H9 (cell line): ENCODE data around the gene GRIA1. TPM values are rescaled to one million over a fixed set of nuclear protein-coding genes. Genes with fewer than 3 reads are reported as not detected.

Source experiments
- DNase-seq: peaks from one replicate; pipeline ENCODE4 v3.0.0-alpha.2; 2017
- H2AFZ ChIP-seq: one replicate; pipeline ENCODE4 v1.6.1; 2013; ENCODE audit warnings: mild to moderate bottlenecking, low read length, control low read depth, moderate library complexity
- H2AK5ac ChIP-seq: 2 replicates; pipeline ENCODE4 v1.6.1; 2013; ENCODE audit warnings: low read length, control low read depth, mixed read lengths; ENCODE audit not compliant: insufficient read length
- H2BK120ac ChIP-seq: one replicate; pipeline ENCODE4 v1.6.1; 2013; ENCODE audit warnings: low read depth, mild to moderate bottlenecking, low read length, control low read depth, inconsistent platforms; ENCODE audit not compliant: poor library complexity, severe bottlenecking
- H2BK12ac ChIP-seq: 2 replicates; pipeline ENCODE4 v1.6.1; 2013; ENCODE audit warnings: low read length, control low read depth, mixed read lengths, low read depth; ENCODE audit not compliant: insufficient read length
- H2BK15ac ChIP-seq: 2 replicates; pipeline ENCODE4 v1.6.1; 2013; ENCODE audit warnings: low read depth, low read length, control low read depth
- H2BK20ac ChIP-seq: one replicate; pipeline ENCODE4 v1.6.1; 2013; ENCODE audit warnings: low read depth, mild to moderate bottlenecking, low read length, control low read depth, inconsistent platforms; ENCODE audit not compliant: poor library complexity, severe bottlenecking
- H2BK5ac ChIP-seq: 2 replicates; pipeline ENCODE4 v1.6.1; 2013; ENCODE audit warnings: low read length, control low read depth, mixed read lengths; ENCODE audit not compliant: insufficient read length
- H3K14ac ChIP-seq: 2 replicates; pipeline ENCODE4 v1.6.1; 2013; ENCODE audit warnings: low read length, control low read depth; ENCODE audit not compliant: insufficient read depth
- H3K18ac ChIP-seq: 2 replicates; pipeline ENCODE4 v1.6.1; 2013; ENCODE audit warnings: low read depth, mild to moderate bottlenecking, mixed read lengths, low read length, control low read depth; ENCODE audit not compliant: insufficient read length
- H3K23ac ChIP-seq: 2 replicates; pipeline ENCODE4 v1.6.1; 2013; ENCODE audit warnings: low read length, control low read depth, mixed read lengths, low read depth; ENCODE audit not compliant: insufficient read length
- H3K23me2 ChIP-seq: 2 replicates; pipeline ENCODE4 v1.6.1; 2013; ENCODE audit warnings: low read depth, mild to moderate bottlenecking, mixed read lengths, low read length, control low read depth; ENCODE audit not compliant: insufficient read length, poor library complexity, severe bottlenecking
- H3K27ac ChIP-seq: 2 replicates; pipeline ENCODE4 v1.5.1; 2013; ENCODE audit warnings: low read length, control low read depth, mixed read lengths, low read depth; ENCODE audit not compliant: insufficient read length
- H3K27me3 ChIP-seq: 2 replicates; pipeline ENCODE4 v1.6.1; 2013; ENCODE audit warnings: low read length, control low read depth, inconsistent platforms; ENCODE audit not compliant: insufficient read depth
- H3K4ac ChIP-seq: 2 replicates; pipeline ENCODE4 v1.6.1; 2013; ENCODE audit warnings: low read depth, mild to moderate bottlenecking, control low read depth, inconsistent platforms, low read length, moderate library complexity
- H3K4me1 ChIP-seq: 2 replicates; pipeline ENCODE4 v1.6.1; 2013; ENCODE audit warnings: low read length, control low read depth, inconsistent platforms; ENCODE audit not compliant: insufficient read depth
- H3K4me2 ChIP-seq: 2 replicates; pipeline ENCODE4 v1.6.1; 2013; ENCODE audit warnings: low read length, control low read depth, mixed read lengths; ENCODE audit not compliant: insufficient read length, insufficient read depth
- H3K56ac ChIP-seq: 2 replicates; pipeline ENCODE4 v1.6.1; 2013; ENCODE audit warnings: low read depth, mild to moderate bottlenecking, mixed read lengths, low read length, control low read depth; ENCODE audit not compliant: insufficient read length
- H3K79me1 ChIP-seq: 2 replicates; pipeline ENCODE4 v1.6.1; 2013; ENCODE audit warnings: low read depth, mild to moderate bottlenecking, moderate library complexity, low read length, control low read depth, inconsistent platforms; ENCODE audit not compliant: insufficient read depth, poor library complexity, severe bottlenecking
- H3K79me2 ChIP-seq: 2 replicates; pipeline ENCODE4 v1.6.1; 2013; ENCODE audit warnings: low read length, control low read depth, inconsistent platforms; ENCODE audit not compliant: insufficient read depth
- H3K9ac ChIP-seq: 2 replicates; pipeline ENCODE4 v1.6.1; 2013; ENCODE audit warnings: low read length, control low read depth, mixed read lengths; ENCODE audit not compliant: insufficient read length; ENCODE audit errors: extremely low read depth
- H3K9me3 ChIP-seq: one replicate; pipeline ENCODE4 v1.6.1; 2013; ENCODE audit warnings: low read depth, low read length, inconsistent platforms; ENCODE audit not compliant: control insufficient read depth
- H3T11ph ChIP-seq: one replicate; pipeline ENCODE4 v1.6.1; 2013; ENCODE audit warnings: mild to moderate bottlenecking, low read length, control low read depth, inconsistent platforms
- H4K20me1 ChIP-seq: one replicate; pipeline ENCODE4 v1.6.1; 2013; ENCODE audit not compliant: control insufficient read depth, insufficient read length, insufficient read depth
- H4K5ac ChIP-seq: 2 replicates; pipeline ENCODE4 v1.6.1; 2013; ENCODE audit warnings: low read depth, mild to moderate bottlenecking, mixed read lengths, low read length, control low read depth; ENCODE audit not compliant: insufficient read length
- H4K8ac ChIP-seq: replicated peaks from 2 replicates; pipeline ENCODE4 v1.6.1; 2013; ENCODE audit warnings: low read length, control low read depth, mixed read lengths, low read depth; ENCODE audit not compliant: insufficient read length
- H4K91ac ChIP-seq: 2 replicates; pipeline ENCODE4 v1.6.1; 2013; ENCODE audit warnings: low read depth, mild to moderate bottlenecking, moderate library complexity, mixed read lengths, low read length, control low read depth; ENCODE audit not compliant: insufficient read length
- H3K27ac Mint-ChIP-seq, 3 experiments: 2 replicates in 2 of 3; 3 replicates in 1 of 3; pipeline ENCODE4 v1.8.0; 2020 to 2021; ENCODE audit warnings: mixed read lengths in 3 of 3, mild to moderate bottlenecking in 1 of 3, moderate library complexity in 1 of 3
- H3K27me3 Mint-ChIP-seq: 2 replicates; pipeline ENCODE4 v1.8.0; 2021; ENCODE audit warnings: low read depth, mild to moderate bottlenecking, moderate library complexity, mixed read lengths
- H3K36me3 Mint-ChIP-seq, 3 experiments: 2 replicates in 2 of 3; 3 replicates in 1 of 3; pipeline ENCODE4 v1.8.0; 2020 to 2021; ENCODE audit warnings: low read depth in 3 of 3, mixed read lengths in 3 of 3; ENCODE audit not compliant: insufficient read depth in 1 of 3
- H3K4me1 Mint-ChIP-seq, 2 experiments: 2 replicates each; pipeline ENCODE4 v1.8.0; 2020; ENCODE audit warnings: mixed read lengths in 2 of 2
- H3K4me3 Mint-ChIP-seq, 2 experiments: 2 replicates in 1 of 2; 3 replicates in 1 of 2; pipeline ENCODE4 v1.8.0; 2020 to 2021; ENCODE audit warnings: mild to moderate bottlenecking in 2 of 2, mixed read lengths in 2 of 2, moderate library complexity in 1 of 2
- H3K9me3 Mint-ChIP-seq, 2 experiments: 2 replicates in 1 of 2; 3 replicates in 1 of 2; pipeline ENCODE4 v1.8.0; 2020; ENCODE audit warnings: mild to moderate bottlenecking in 2 of 2, mixed read lengths in 2 of 2, moderate library complexity in 1 of 2
- CTCF ChIP-seq: fragments of 200-600 bp; sonication (generic); conservative IDR thresholded peaks from 3 replicates; pipeline ENCODE4 v1.8.0; 2021; ENCODE audit warnings: antibody characterized with exemption, mild to moderate bottlenecking
- WGBS: extraction: QIAGEN DNeasy Blood & Tissue Kit; methylation state at CpG from one replicate; pipeline ENCODE4 v1.1.7; 2013; ENCODE audit warnings: missing lambda C conversion rate, low lambda C conversion rate, mixed read lengths; ENCODE audit not compliant: insufficient read length; ENCODE audit errors: extremely low coverage; 5-methylcytosine and 5-hydroxymethylcytosine counted together
- total RNA-seq: library from RNA; stranded (reverse); gene quantifications from 2 replicates; pipeline ENCODE4 v1.2.1, GENCODE V29; 2021

Gene GRIA1
- total RNA-seq, 1 experiment from 2014 or later: 0.52 TPM

- no peak overlapping the region for H4K8ac ChIP-seq
Measured at GRCh38 chr5:153618307-153618706, 127.8 kb downstream of the GRIA1 start.

More at GRCh38 chr5:153618307-153618706, 127.8 kb downstream of the GRIA1 start:
- no peak for TF ChIP-seq CTCF
- Histone ChIP-seq H3K56ac (no peak overlapping the region), H3K23me2 (no peaks in the 10 kb centered on the region), H3K4ac (no peak overlapping the region), H3K9me3 (no peaks in the 10 kb centered on the region), H4K5ac (no peak overlapping the region), H3K18ac (no peak overlapping the region), H3T11ph (no peak overlapping the region), H4K20me1 (no peaks in the 10 kb centered on the region), H2BK5ac (no peak overlapping the region), H2AFZ (no peak overlapping the region), H3K4me2 (no peak overlapping the region), H2BK12ac (no peak overlapping the region), H3K9ac (no peak overlapping the region), H3K27ac (no peak overlapping the region), H4K91ac (no peak overlapping the region), H3K14ac (no peak overlapping the region), H3K27me3 (no peaks in the 10 kb centered on the region), H2AK5ac (no peak overlapping the region), H2BK120ac (no peak overlapping the region), H3K79me1 (no peaks in the 10 kb centered on the region), H3K4me1 (no peaks in the 10 kb centered on the region), H3K79me2 (no peaks in the 10 kb centered on the region), H3K23ac (no peak overlapping the region), H2BK20ac (no peak overlapping the region), H2BK15ac (no peak overlapping the region)
- Mint-ChIP-seq H3K4me3 (no peak overlapping the region), H3K36me3 (no peaks in the 10 kb centered on the region), H3K4me1 (peaks cover 0 to 4% of the 10 kb centered on the region in 2 experiments; a peak in 1 of 4 replicates), H3K27me3 (no peaks in the 10 kb centered on the region), H3K27ac (no peak overlapping the region; a peak in 1 of 7 replicates), H3K9me3 (no peaks in the 10 kb centered on the region)
- no peak for DNase-seq
- no CpG with 5 or more reads among the region's 2 CpGs for whole genome bisulfite sequencing
